HG03064 (cell line): Measurements from ENCODE around the gene FAM47E.
"Not testable (repeated sequence)": the region's sequence is repeated elsewhere in the genome, so short reads cannot be mapped to it uniquely, and the experiment has no call there.

Source experiments
- ATAC-seq: cut with Tn5 transposase; IDR thresholded peaks from one replicate; pipeline ENCODE4 v1.9.1; 2021; ENCODE audit warnings: low read depth; ENCODE audit not compliant: unreplicated experiment

The FAM47E gene

DNA sequence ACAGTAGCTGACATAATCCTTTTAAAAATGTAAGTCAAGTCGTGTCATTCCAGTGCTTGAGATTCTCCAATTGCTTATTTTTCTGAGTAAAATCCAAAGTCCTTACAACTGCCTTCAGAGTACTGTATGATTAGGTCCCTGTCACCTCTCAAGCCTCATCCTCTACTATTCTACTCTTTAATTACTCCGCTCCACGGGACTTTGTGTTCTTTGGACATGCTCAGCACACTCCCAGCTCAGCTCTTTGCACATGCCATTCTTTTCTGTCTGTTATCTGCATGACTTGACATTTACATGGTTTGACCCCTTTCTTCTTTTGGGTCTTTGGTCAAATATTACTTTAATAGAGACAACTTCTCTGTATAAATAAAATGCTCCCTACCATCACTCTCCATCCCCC, 15.1 kb downstream of the FAM47E start:
- ATAC-seq = no peak

DNA sequence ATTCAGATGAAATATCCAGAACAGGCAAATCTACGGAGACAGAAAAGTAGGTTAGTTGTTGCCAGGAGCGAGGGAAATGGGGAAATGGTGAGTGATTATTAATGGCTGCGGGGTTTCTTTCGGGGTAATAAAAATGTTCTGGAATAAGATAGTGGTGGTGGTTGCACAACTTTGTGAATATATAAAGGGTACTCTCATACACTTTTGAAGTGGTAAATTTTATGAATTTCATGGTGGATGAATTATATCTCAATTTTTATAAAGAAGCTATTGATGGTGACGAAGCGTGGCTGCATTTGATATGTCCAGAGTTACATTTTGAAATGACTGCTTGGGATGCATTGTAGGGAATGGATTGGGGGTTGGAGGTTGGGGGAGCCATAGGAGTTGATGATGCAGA, 16.3 kb downstream of the FAM47E start:
- no peak for ATAC-seq

DNA sequence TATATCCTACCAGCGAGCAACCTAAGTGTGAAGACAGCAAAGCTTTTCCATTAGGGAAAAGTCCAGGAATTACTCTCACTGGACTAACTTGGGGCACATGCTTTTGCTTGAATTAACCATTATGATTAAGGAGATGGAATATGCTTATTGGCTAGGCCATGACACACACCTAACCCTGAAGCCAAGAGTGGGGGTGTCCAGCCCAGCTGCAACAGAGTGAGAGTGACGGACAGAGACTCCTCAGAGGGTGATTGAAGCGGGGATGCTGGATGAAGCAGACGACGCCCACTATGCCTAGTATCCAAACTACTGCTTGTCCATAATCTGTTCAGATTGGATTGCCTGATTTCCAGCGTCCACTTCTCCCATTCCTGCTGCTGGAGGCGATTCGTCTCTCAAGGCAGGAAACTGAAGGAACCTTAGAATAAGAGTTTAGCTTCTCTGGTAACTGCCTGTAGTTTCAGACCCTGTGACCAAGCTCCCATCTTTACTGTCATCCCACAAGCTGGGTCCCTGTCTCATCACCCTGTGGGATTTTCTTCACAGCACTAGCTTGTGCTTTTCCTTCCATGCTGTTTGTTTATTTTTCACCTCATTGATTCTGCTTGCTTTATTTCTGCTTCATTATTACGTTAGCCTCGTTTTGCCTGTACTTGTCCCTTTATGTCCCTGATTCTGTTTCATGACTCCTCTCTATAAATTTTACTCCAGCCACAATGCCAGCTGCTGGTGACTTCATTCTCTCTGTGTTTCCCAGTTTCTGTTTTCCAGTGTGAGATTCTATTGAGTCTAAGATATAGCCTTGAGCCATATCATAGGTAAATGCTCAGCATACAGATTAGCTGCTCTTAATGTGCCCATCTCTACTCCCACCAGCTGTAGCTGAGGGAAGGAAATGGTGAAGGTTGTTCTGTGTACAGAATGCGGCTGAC, 19.0 kb downstream of the FAM47E start:
- no peak for ATAC-seq

DNA sequence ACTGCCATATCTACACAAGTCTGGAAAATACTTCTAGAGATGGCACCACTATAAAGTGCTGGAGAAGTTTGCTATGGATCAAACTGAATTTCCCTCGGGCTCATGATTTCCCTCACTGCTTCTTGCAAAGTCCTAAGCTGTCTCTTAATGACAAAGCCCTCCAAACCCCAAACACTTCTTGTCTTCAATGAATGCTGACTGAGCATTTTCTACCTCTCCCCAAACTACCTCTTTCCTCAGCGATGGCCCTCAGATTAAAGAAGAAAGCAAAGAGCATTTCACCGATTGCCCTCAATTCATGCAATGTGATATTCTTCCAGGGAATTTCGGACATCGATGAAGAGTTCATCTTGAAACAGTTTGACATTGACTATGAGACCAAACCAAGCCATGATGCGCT, 19.7 kb downstream of the FAM47E start:
- ATAC-seq = no peak

DNA sequence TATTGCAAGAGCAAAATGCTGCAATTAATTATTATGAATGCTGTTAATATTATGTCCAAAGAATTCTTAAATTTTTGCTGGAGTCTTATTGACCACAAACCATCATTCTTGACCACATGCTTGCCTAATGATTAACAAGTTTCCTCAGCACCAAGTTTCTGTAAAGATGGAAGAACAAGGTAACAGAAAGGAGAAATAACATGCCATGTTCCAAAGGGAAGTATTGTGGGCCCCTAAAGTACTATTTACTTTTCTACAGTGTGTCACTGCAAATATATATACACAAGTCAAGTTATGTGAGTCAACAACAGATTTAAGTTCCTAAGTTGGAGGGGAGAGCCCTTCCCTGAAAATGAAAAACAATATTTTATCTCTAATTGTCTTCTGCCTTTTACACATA, 20.6 kb downstream of the FAM47E start:
- no peak for ATAC-seq

DNA sequence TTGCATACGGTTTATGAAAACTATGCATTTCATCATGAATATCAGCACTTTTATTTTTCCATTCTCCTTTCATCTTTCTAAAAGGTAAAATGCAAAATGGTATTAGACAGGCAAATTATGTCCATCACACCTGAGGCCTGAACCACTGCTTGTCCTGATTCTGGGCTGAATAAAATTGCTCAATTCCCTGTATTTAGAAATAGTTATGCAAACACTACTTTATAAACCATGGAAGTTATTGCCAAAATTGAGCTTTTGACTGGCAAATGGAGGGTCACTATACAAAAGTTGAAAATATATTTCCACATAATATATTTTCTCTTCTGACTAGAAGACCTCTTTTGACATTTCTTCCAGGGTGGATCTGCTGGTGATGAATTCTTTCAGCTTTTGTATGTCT, 21.1 kb downstream of the FAM47E start:
- no peak for ATAC-seq

DNA sequence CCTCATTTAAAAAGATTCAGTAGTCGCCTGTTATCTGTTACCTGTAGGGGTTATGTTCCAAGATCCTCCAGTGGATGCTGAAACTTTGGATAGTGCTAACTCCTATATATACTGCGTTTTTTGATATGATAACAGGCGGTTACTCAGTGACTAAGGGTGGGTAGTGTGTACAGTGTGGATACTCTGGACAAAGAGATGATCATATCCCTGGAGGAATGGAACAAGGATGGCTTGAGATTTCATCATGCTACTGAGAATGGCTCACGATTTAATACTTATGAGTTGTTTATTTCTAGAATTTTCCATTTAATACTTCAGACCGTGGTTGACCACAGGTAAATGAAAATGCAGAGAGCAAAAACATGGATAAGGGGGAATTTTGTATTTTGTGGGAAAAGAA, 21.5 kb downstream of the FAM47E start:
- ATAC-seq = no peak

DNA sequence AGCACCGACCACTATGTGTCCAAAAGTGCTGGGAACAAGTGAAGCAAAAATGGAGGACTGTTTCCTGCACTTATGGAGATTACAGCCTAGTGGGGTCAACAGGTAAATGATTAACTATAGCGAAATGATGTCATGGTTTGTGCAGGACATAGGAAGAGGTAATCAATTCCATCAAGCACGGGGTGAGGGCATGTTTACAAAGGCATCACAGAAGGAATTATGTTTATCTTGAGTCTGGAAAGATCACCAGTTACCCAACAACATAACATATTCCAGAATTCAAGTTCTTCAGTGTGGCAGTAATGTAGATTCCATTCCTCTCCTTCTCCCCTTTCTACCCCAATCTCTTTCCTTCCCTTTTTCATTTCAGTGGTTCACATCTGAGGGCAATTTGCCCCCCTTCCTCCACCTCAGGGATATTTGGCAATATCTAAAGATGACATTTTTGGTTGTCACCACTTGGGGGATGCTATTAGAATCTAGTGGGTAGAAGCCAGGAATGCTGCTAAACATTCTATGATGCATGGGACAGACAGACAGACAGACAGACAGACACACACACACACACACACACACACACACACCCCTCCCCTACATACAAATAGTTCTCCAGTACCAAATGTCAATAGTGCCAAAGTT, 24.1 kb downstream of the FAM47E start:
- ATAC-seq = no peak

DNA sequence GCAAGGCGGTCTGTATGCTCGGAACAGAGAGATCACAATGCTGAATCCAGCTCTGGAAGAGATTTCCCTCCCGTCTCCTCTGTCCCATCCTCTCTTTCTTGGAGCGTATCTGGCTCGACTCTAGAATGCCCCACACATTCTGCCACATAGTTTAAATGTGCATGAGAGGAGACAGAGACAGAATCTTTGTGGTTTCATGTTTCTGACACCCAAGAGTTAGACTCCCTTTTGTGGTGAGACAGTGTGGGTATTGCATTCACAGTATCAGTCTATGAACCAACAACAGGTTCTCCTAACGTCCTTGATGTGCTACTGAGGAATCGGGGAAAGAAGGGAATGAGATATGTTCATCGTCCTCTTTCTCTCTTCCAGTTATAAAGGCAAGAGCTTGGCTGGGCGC, 25.3 kb downstream of the FAM47E start:
- no peak for ATAC-seq

DNA sequence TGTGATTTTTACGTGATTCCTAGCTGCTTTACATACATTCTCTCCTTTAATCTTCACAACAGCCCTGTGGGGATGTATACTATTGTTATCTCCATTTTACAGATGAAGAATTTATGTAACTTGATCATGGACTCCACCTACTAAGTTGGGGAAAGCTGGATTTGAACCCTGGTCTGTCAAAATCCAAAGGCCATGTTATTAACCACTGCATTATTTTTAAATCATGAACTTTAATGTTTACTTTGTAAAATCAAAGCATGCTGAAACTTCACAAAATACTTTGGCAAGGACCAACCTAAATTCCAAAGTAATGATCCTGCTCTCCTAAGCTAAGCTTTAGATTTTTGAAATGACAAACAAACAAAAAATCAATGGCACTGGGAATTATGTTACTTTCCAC, 26.1 kb downstream of the FAM47E start:
- no peak for ATAC-seq

DNA sequence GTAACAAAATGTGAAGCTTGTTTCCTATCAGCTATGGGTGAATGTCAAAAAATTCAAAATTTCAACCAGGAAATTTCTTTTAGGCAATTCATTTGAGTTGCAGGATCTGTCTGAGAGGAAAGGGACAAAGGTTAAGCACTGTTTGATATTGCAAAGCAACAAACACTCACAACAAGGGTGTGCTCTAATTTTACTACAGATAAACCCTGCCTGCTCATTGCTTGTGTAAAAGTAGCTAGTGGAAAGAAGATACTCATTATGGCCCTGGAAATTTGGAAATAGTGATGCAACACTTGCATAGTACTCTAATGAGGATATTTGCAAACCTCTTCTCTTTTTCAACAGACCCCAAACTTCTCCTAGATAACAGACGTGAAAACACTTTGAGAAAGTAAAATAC, 27.1 kb downstream of the FAM47E start:
- no peak for ATAC-seq

DNA sequence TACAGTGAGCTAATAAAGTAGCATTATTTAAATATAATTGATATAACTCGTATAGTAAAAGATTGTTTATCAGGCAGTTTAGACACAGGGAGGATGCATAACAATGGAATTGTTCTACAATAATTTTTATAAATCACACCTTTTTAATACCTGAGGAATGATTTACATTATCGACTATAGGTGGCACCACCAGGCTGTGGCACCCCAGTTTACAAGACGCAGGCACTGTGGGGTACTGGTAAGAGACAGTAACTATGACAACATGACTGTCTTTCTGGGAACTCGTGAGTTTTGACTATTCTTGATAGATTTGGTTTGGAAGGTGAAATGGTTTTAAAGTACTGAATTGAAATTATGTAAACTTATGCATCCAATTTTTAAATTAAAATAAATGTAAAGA, 27.9 kb downstream of the FAM47E start:
- no peak for ATAC-seq

DNA sequence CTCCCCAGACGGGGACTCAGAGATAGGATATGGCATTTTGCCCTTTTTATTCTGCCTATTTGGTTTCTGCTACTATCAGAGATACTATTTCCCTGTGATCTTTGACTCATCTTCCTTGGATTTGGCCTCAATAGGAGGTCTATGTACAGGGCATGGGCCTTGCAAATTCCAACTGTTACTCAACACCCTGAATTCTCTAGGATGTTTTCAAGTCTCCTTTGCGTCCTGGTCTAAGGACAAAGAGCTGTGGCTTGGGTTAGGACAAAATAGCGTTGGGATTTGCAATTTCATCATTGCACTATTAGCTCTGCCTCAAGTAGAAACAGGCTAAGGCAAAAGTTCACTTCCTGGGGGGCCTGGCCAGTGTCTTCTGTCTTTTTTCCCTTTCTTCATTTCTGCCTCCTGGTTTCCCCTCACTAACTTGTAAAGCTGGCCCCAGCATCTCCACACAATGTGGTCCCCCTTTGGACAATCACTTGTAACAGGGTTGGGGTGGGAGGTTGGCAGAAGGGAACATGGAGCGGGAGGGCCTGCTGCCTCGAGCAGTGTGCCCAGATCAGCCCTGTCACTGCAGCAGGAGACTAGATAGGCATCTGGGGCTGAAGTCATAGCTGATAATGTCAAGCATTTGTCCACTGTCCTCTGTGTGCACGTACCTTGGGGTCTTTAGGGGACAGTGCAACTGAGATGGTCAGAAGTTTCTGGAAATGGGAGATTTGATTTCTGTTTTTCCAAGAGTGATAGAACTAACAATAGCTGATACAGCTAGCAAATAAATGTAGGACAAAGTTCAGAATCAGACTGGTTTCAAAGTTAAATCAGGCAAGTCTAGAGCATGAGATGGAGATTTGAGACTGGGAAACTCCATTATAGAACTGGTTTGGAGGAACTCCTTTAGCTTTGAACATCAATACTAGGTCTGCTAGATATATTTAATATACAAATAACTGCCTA, 29.2 kb downstream of the FAM47E start:
- no peak for ATAC-seq

DNA sequence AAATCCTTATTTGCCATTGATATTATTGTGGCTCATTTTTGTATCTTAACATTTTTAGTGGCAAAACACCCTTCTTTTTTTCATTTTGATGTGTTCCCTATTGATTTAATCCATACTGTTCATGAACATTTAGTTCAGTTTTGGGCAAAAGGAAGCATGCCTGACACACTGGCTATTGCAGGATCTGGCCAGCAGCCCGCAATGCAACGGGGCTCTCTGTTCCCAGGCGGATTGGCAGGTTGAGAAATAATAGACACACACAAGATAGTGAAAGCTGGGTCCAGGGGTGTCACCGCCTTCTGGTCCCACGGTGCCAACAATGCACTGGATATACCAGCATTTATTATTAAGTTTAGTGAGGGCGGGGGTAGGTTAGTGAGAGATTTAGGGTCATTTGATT, 30.1 kb downstream of the FAM47E start:
- not testable (repeated sequence) for ATAC-seq

DNA sequence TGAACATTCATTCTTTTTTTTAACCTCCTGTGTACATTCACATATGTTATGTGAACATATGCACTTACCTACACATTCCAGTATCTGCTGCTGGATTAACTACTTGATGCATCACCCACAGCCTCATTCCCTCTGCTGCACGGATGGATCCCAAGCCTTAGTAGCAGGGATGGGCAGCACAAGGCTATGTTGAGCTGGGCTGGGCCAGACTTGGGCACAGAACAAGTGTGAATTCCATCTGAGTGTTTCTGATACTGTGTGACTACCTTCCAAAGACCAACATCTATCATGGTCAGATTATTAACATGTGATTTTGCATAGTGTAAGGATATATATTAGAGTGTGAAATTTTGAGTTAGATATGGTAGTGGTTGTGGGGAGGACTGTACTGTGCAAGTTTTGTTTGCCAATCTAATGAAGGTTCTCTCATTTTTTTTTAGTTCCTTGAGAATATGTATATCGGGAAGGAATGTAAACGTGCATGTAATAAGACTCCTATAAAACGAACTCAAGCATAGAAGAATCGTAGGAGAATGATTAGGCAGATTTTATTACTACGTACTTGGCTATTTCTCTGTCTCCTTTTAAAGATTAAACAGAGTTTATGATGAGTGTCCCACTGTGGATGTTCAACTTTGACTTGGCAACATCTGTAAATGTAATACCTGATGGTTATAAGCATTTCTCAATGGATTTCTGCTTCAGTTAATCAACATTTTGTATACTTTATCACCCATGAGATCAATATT, 31.6 kb downstream of the FAM47E start:
- no peak for ATAC-seq

DNA sequence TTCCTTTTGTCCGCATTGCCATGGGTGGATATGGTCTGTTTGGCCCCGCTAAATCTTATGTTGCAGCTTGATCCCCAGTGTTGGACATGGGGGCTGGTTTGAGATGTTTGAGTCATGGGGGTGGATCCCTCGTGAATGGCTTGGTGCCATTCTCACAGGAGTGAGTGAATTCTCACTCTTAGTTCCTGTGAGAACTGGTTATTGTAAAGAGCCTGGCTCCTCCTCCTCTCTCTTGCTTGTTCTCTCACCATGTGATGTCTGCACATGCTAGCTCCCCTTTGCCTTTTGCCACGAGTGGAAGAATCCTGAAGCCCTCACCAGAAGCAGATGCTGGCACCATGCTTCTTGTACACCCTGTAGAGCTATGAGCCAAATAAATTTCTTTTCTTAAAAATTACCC, 32.4 kb downstream of the FAM47E start:
- ATAC-seq = no peak

DNA sequence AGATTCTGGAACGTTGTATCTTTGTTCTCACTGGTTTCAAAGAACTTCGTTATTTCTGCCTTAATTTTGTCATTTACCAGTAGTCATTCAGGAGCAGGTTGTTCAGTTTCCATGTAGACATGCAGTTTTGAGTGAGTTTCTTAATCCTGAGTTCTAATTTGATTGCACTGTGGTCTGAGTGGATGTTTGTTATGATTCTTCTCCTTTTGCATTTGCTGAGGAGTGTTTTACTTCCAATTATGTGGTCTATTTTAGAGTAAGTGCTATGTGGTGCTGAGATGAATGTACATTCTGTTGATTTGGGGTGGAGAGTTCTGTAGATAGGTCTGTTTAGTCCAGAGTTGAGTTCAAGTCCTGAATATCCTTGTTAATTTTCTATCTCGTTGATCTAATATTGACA, 36.3 kb downstream of the FAM47E start:
- not testable (repeated sequence) for ATAC-seq

DNA sequence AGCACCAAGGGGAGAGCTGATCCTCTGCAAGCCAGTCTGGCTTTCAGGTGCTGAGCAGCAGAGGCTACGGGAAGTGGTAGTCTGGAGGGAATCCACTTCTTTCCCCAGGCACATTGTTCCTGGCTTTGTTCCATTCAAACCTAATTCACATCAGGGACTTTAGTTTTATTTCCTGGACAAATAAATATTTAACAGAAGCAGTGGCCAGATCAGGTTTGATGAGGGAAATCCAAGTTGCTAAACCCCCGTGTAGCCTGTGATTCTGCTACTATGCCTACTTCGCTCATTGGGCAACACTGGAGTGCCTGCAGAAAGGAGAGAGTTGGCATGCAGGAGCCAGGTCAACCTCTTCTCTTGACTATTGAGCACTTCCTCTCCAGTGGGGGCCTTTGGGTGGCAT, 41.2 kb downstream of the FAM47E start:
- no peak for ATAC-seq

DNA sequence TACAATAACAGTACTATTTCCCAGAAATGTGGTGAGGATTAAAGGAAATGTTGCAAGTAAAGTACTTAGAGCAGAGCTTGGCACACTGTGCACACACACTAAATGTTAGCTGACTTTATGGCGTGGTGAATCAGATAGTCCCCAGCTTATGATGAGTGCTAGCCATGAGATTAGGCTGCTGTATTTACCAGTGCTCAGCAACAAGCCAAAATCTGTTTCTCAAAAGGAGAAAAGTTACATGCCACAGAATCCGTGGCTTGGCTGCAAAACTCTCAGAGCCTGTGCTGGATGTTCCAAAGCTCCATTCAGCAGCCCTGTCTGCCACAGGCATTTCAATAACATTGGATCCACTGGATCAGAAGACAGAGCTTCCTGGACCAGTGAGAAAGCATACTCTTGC, 42.3 kb downstream of the FAM47E start:
- ATAC-seq = no peak

DNA sequence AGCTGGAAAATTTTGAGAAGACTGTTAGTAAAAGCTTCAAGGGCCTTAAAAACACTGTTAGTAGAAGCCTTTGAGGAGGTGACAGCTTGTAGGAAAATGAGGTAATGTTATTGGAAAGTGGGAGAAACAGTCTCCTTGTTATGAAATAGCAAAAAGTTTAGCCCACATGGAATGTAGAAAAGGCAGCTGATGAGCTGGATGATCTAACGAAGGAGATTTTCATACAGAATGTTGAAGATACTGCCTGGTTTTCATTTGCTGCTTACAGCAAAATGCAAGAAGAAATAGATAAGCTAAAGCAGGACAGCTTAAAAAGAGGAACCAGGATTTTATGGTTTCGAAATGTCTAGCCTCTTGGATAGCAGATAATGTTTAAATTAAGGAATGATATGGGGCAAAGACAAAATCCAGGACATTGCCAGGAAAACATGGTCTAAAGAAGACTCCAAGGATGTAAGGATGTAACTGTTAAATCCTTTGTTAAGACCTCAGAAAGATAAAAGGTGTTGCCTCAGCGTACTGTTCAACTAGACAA, 44.8 kb downstream of the FAM47E start:
- no peak for ATAC-seq
